BLaER1 treated with 17β-estradiol and CSF1 and Interleukin-3, amounts not matched to agents 10 nM and 100 nM (cell line): ENCODE data around the gene TIFAB.
"Not testable (repeated sequence)": the region's sequence is repeated elsewhere in the genome, so short reads cannot be mapped to it uniquely, and the experiment has no call there.

Experiments used
- H3K27ac ChIP-seq, 11 experiments: shearing (Covaris generic); formaldehyde crosslinking; 2 replicates each; pipeline ENCODE4 v1.8.1; 2022
- H3K27me3 ChIP-seq, 11 experiments: shearing (Covaris generic); formaldehyde crosslinking; 2 replicates each; pipeline ENCODE4 v1.8.1; 2022
- H3K36me3 ChIP-seq, 11 experiments: shearing (Covaris generic); formaldehyde crosslinking; 2 replicates each; pipeline ENCODE4 v1.8.1; 2022
- H3K4me1 ChIP-seq, 10 experiments: shearing (Covaris generic); formaldehyde crosslinking; 2 replicates each; pipeline ENCODE4 v1.8.1; 2022
- H3K4me2 ChIP-seq, 11 experiments: shearing (Covaris generic); formaldehyde crosslinking; 2 replicates each; pipeline ENCODE4 v1.8.1; 2022
- H3K4me3 ChIP-seq, 10 experiments: shearing (Covaris generic); formaldehyde crosslinking; 2 replicates each; pipeline ENCODE4 v1.8.1; 2022
- H3K9ac ChIP-seq, 11 experiments: shearing (Covaris generic); formaldehyde crosslinking; 2 replicates each; pipeline ENCODE4 v1.8.1; 2022
- H3K9me3 ChIP-seq, 11 experiments: shearing (Covaris generic); formaldehyde crosslinking; replicated peaks in 1 of 11; 2 replicates each; pipeline ENCODE4 v1.8.1; 2022
- H4K20me1 ChIP-seq, 11 experiments: shearing (Covaris generic); formaldehyde crosslinking; 2 replicates each; pipeline ENCODE4 v1.8.1; 2022
- Cebpa-rat ChIP-seq, 11 experiments: shearing (Covaris generic); IDR thresholded peaks; 2 replicates each; pipeline ENCODE4 v1.8.1; 2022

TIFAB gene, protein sequence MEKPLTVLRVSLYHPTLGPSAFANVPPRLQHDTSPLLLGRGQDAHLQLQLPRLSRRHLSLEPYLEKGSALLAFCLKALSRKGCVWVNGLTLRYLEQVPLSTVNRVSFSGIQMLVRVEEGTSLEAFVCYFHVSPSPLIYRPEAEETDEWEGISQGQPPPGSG

DNA sequence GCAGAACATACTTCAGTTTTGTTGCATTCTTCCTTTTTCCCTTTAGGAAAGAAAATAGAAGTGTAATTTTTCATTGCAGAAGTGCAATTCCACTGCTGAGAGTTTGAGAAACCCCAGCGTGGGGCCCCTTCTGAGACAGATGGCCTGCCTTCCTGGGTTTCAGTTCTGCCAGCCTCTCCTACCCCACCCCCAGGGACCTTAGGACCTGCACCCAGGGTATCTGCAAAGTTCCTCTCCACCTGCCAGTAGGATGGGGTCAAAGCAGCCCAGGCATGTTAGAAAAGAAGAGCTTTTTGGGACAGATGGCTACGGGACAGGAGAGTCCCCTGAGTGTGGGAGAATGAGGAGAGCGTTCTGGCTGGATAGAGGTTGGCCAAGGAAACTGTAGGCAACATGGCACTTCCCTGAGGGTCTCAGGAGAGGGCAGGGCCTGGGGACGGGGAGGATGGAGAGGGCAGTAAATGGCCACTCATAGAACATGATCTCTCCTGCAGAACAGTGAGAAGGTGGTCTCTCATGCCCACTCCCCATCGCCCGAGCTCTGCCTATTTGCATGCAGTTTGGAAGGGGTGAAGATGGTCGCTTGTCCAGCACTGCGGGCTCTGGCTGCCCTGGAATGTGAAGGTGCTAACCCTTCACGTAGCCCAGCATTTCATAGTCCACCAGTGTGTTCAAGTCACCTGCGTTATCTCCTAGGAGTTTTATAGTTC lies at the start of gene TIFAB:
Gene TIFAB (minus strand): TSS at position 31 of the 710 bp plus-strand sequence. CDS start 2,412 bp downstream, outside the sequence.
- peak within 1 kb of the TSS in 6 of 10 experiments; percentile 14 to 60 (median 52); a peak in 12 of 20 replicates for H3K4me3 ChIP-seq
- H3K9ac ChIP-seq, result peak within 1 kb of the TSS in 6 of 11 experiments; percentile 3 to 80 (median 46); a peak in 10 of 22 replicates
- H3K4me2 ChIP-seq, result peak within 1 kb of the TSS; percentile 86 to 97 (median 91)
- H3K27ac ChIP-seq, result peak within 1 kb of the TSS in 7 of 11 experiments; percentile 5 to 69 (median 44); a peak in 10 of 22 replicates
- H3K4me1 ChIP-seq, result peaks cover 53 to 97% (median 76%) of the 10 kb centered on the region in 10 experiments
- TF ChIP-seq Cebpa-rat (IDR thresholded peaks at IDR 0.05), result no peak
- no peaks in the 10 kb centered on the region for H3K9me3 ChIP-seq
- H4K20me1 ChIP-seq, result no peaks in the 10 kb centered on the region
- no peaks in the 10 kb centered on the region for H3K27me3 ChIP-seq
- peaks cover 0 to 25% (median 0%) of the 10 kb centered on the region in 11 experiments; a peak in 4 of 22 replicates for H3K36me3 ChIP-seq

DNA sequence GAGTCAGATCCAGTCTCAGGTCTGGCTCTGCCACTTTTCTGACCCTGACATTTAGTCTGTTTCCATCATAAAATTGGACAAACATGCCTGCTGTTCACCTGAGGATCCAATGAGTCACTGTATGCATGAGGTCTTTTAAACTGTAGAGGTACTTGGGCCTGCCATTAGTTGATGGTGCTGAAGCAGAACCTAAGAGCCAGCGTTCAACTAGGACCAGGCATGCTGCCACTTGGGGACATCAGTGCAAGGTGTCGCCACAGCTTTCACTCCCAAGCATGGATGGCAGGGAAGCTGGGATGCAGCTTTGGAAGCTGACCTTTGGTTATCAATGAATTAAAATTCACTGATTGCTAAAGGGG lies 46.5 kb upstream of the TIFAB start:
- no peak overlapping the region for H3K27ac ChIP-seq
- peaks cover 0 to 22% (median 17%) of the 10 kb centered on the region in 11 experiments; a peak in 18 of 22 replicates for H3K27me3 ChIP-seq
- no peak for TF ChIP-seq Cebpa-rat (IDR thresholded peaks at IDR 0.05)
- peaks cover under 1 to 23% (median 5%) of the 10 kb centered on the region in 11 experiments; a peak in 13 of 22 replicates for H3K9me3 ChIP-seq
- H3K9ac ChIP-seq, result no peak overlapping the region
- H3K4me3 ChIP-seq, result no peak overlapping the region
- H4K20me1 ChIP-seq, result no peaks in the 10 kb centered on the region
- peak overlapping the region in 7 of 11 experiments; percentile 7 to 52 (median 41); a peak in 11 of 22 replicates for H3K4me2 ChIP-seq
- no peaks in the 10 kb centered on the region for H3K36me3 ChIP-seq
- H3K4me1 ChIP-seq, result peaks cover 16 to 40% (median 32%) of the 10 kb centered on the region in 10 experiments

DNA sequence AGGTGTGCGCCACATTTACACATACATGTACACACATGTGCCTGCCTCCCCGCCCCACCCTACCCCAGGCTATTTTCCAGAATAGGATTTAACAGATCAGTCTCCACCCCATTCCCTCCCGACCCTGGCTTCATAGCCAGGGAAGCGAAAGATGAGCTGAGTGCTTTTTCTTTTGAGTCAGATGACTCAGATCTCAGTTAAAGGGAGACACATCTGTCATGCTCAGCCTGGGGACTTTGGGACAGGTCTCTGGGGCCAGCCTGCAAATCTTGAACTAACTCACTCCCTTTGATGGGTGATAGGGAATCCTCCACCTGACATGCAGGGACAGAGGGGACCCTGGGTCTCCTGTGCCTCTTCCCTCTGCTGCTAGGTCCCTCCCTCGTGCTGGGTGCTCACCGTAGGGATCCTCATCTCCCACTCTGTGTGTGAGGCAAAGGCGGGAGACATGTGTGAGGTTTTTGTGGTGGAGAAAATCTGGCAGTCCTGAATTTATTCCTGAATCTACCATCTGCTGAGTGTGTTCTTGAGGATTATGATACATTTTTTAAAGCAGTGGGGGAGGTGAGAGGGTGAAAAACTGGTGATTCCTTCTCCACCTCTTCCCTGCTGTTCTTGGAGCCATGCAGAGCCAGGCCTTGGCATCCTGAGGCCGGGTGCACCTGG lies 46.0 kb upstream of the TIFAB start:
- Histone ChIP-seq H3K9me3 (peaks cover 0 to 18% (median 4%) of the 10 kb centered on the region in 11 experiments; a peak in 8 of 22 replicates), H3K9ac (no peak overlapping the region), H3K4me2 (peak overlapping the region in 6 of 11 experiments; percentile 7 to 52 (median 43); a peak in 11 of 22 replicates), H4K20me1 (no peaks in the 10 kb centered on the region), H3K4me3 (no peak overlapping the region), H3K4me1 (peaks cover 20 to 35% (median 27%) of the 10 kb centered on the region in 10 experiments), H3K27me3 (peaks cover 0 to 27% (median 22%) of the 10 kb centered on the region in 11 experiments; a peak in 19 of 22 replicates), H3K27ac (no peak overlapping the region), H3K36me3 (no peaks in the 10 kb centered on the region)
- TF ChIP-seq Cebpa-rat (IDR thresholded peaks at IDR 0.05), result no peak

DNA sequence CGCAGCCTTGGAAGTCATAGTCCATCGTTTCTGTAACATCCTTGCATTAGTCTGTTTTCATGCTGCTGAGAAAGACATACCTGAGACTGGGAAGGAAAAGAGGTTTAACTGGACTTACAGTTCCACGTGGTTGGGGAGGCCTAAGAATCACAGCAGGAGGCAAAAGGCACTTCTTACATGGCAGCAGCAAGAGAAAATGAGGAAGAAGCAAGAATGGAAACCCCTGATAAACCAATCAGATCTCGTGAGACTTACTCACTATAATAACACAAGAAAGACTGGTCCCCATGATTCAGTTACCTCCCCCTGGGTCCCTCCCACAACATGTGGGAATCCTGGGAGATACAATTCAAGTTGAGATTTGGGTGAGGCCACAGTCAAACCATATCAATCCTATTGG lies 43.4 kb upstream of the TIFAB start:
- H3K36me3 ChIP-seq, H3K9ac ChIP-seq, H3K27ac ChIP-seq, H3K4me3 ChIP-seq: not testable (repeated sequence)
- peaks cover 0 to 11% (median 3%) of the 10 kb centered on the region in 11 experiments; a peak in 13 of 22 replicates for H4K20me1 ChIP-seq
- H3K4me2 ChIP-seq, result peak overlapping the region in 1 of 11 experiments; percentile 77; a peak in 2 of 22 replicates
- H3K9me3 ChIP-seq, result peaks cover 0 to 30% (median 11%) of the 10 kb centered on the region in 11 experiments; a peak in 12 of 22 replicates
- H3K4me1 ChIP-seq, result peaks cover 7 to 51% (median 24%) of the 10 kb centered on the region in 10 experiments; a peak in 18 of 20 replicates
- peaks cover 25 to 52% (median 48%) of the 10 kb centered on the region in 11 experiments for H3K27me3 ChIP-seq

DNA sequence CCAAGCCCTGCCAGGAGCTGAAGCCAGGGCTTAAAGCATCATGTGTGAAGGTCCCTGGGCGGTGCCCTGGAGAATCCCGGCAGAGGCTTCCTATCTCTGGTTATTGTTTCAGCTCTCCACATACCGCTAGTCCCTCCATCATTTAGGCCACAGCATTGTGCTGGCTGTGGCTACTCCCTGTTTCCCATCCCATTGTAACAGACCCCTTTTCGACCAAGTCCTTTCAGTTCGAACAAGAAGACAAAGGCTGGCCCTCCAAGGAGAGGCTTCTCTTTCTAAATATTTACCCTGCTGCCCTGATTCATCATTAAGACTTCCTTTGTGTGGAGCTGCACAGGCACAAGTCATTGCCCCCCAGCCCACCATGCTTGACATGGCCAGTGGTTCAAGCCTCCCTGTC lies 42.0 kb upstream of the TIFAB start:
- peaks cover 39 to 66% (median 61%) of the 10 kb centered on the region in 11 experiments for H3K27me3 ChIP-seq
- peaks cover 0 to 37% (median 11%) of the 10 kb centered on the region in 11 experiments; a peak in 13 of 22 replicates for H3K9me3 ChIP-seq
- peaks cover 0 to 24% (median 16%) of the 10 kb centered on the region in 11 experiments; a peak in 16 of 22 replicates for H4K20me1 ChIP-seq
- no peak overlapping the region for H3K9ac ChIP-seq
- peak overlapping the region in 4 of 11 experiments; percentile 11 to 74 (median 66); a peak in 6 of 22 replicates for H3K27ac ChIP-seq
- no peak for TF ChIP-seq Cebpa-rat (IDR thresholded peaks at IDR 0.05)
- H3K4me1 ChIP-seq, result peaks cover 15 to 64% (median 37%) of the 10 kb centered on the region in 10 experiments
- no peak overlapping the region for H3K4me3 ChIP-seq
- H3K4me2 ChIP-seq, result peak overlapping the region in 5 of 11 experiments; percentile 31 to 77 (median 75); a peak in 8 of 22 replicates
- H3K36me3 ChIP-seq, result no peaks in the 10 kb centered on the region

DNA sequence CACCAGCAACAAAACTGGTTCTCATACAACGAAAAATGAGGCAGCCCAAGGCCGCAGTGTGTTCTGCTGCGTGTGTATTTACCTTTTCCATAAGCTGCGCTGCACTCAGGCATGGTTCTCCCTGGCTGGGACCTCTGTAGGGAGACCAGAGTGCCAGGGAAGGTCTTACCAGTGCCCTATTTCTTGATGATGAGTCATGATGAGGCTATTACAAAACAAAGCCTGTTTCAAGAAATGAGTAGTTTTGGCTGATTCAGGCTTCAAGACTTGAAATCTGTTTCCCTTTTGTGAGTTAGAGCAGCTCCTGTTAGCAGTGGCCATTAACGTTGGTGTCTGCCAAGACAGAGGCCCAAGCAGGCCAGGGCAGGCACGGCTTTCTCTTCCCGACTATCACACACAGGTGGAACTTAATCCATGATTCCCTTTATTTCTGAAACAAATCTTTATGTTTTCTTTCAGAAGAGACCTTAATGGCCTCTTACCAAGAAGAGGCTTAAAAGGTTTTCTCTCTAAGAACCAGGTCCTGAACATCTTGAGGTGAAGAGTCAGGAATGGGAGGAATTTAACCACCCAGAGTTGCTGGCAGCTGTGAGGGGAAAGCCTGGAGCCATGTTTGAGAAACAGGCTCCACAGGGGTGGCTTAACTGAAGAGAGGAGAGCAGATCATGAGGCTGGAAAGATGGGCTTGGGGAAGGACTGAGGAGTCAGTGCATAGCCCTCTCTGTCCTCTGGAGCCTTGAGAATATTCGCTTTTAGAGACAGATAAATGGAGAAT lies 41.4 kb upstream of the TIFAB start:
- peak overlapping the region in 2 of 11 experiments; percentile 24 to 35; a peak in 2 of 22 replicates for H3K9ac ChIP-seq
- no peaks in the 10 kb centered on the region for H3K36me3 ChIP-seq
- peak overlapping the region in 6 of 11 experiments; percentile 15 to 77 (median 64); a peak in 11 of 22 replicates for H3K4me2 ChIP-seq
- H3K27ac ChIP-seq, result peak overlapping the region in 5 of 11 experiments; percentile 11 to 74 (median 64); a peak in 7 of 22 replicates
- peaks cover 0 to 30% (median 19%) of the 10 kb centered on the region in 11 experiments; a peak in 16 of 22 replicates for H4K20me1 ChIP-seq
- peaks cover 16 to 70% (median 41%) of the 10 kb centered on the region in 10 experiments for H3K4me1 ChIP-seq
- H3K9me3 ChIP-seq, result peaks cover 0 to 37% (median 11%) of the 10 kb centered on the region in 11 experiments; a peak in 13 of 22 replicates
- 0 out of 22 replicates have a peak, but pooled peaks of 2 of the 11 experiments have one; percentile 11 to 31 for TF ChIP-seq Cebpa-rat (IDR thresholded peaks at IDR 0.05)
- H3K27me3 ChIP-seq, result peaks cover 45 to 72% (median 64%) of the 10 kb centered on the region in 11 experiments
- no peak overlapping the region for H3K4me3 ChIP-seq

DNA sequence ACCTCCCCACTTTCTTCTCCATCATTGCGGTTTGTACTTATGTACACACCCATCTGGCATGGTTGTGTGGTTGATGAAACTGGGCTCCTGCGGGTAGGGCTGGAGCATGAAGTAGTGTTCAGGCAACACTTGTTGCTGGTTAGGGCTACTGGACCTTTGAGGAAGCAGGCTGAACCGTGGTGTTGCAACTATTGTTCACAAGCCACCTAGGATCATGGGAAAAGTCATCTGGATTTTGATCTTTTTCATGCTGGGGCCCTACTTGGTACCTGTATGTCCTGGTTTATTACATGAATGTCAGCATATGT lies 40.1 kb upstream of the TIFAB start:
- Histone ChIP-seq H3K9ac (no peak overlapping the region), H3K9me3 (peaks cover 0 to 37% (median 11%) of the 10 kb centered on the region in 11 experiments; a peak in 13 of 22 replicates), H3K4me3 (no peak overlapping the region), H4K20me1 (peaks cover 0 to 41% (median 23%) of the 10 kb centered on the region in 11 experiments; a peak in 16 of 22 replicates), H3K27ac (no peak overlapping the region), H3K4me2 (peak overlapping the region in 3 of 11 experiments; percentile 75 to 77 (median 77); a peak in 5 of 22 replicates), H3K36me3 (no peaks in the 10 kb centered on the region), H3K27me3 (peaks cover 58 to 82% (median 78%) of the 10 kb centered on the region in 11 experiments), H3K4me1 (peaks cover 19 to 76% (median 35%) of the 10 kb centered on the region in 10 experiments)
- TF ChIP-seq Cebpa-rat (IDR thresholded peaks at IDR 0.05), result no peak
